OCI-LY1 (cell line): ENCODE measurements around the gene CCDC88B.

Experiments used
- H2AFZ ChIP-seq: fragments of 200-600 bp; sonication (generic), shearing (Covaris generic); 2 replicates; pipeline ENCODE4 v1.6.0; 2014; ENCODE audit warnings: antibody characterized with exemption, mild to moderate bottlenecking, low read length
- H3F3A ChIP-seq: fragments of 200-600 bp; sonication (generic), shearing (Covaris generic); 2 replicates; pipeline ENCODE4 v1.6.0; 2014; ENCODE audit warnings: mild to moderate bottlenecking, antibody characterized with exemption, low read length, moderate library complexity; ENCODE audit not compliant: insufficient read depth
- H3K27ac ChIP-seq: fragments of 200-600 bp; sonication (generic); 2 replicates; pipeline ENCODE4 v1.5.1; 2014; ENCODE audit warnings: low read length, mixed run types, mild to moderate bottlenecking, low read depth; ENCODE audit not compliant: poor library complexity, severe bottlenecking
- H3K27me3 ChIP-seq: fragments of 200-600 bp; sonication (generic); 2 replicates; pipeline ENCODE4 v1.6.0; 2014; ENCODE audit warnings: antibody characterized with exemption, mild to moderate bottlenecking, low read length, moderate library complexity; ENCODE audit not compliant: insufficient read depth
- H3K36me3 ChIP-seq: fragments of 200-600 bp; sonication (generic); 2 replicates; pipeline ENCODE4 v1.6.1; 2014; ENCODE audit warnings: mild to moderate bottlenecking, antibody characterized with exemption, low read length, moderate library complexity, mixed read lengths; ENCODE audit not compliant: insufficient read depth
- H3K4me1 ChIP-seq: fragments of 200-600 bp; sonication (generic); 2 replicates; pipeline ENCODE4 v1.5.1; 2014; ENCODE audit warnings: mild to moderate bottlenecking, low read length, moderate library complexity; ENCODE audit not compliant: insufficient read depth, severe bottlenecking
- H3K4me2 ChIP-seq: fragments of 200-600 bp; sonication (generic), shearing (Covaris generic); 2 replicates; pipeline ENCODE4 v1.6.1; 2014; ENCODE audit warnings: low read length
- H3K4me3 ChIP-seq: fragments of 200-600 bp; sonication (generic); 2 replicates; pipeline ENCODE4 v1.5.1; 2014; ENCODE audit warnings: low read length, low read depth, mild to moderate bottlenecking, mixed read lengths; ENCODE audit not compliant: poor library complexity, severe bottlenecking
- H3K79me2 ChIP-seq: fragments of 200-600 bp; shearing (Covaris generic); 2 replicates; pipeline ENCODE4 v1.6.1; 2016; ENCODE audit warnings: mixed run types, low read length, mixed read lengths; ENCODE audit not compliant: insufficient read depth
- H3K9ac ChIP-seq: fragments of 200-600 bp; sonication (generic), shearing (Covaris generic); 2 replicates; pipeline ENCODE4 v1.6.1; 2014; ENCODE audit warnings: mild to moderate bottlenecking, low read length, mixed read lengths
- H3K9me2 ChIP-seq: fragments of 200-600 bp; sonication (generic), shearing (Covaris generic); 2 replicates; pipeline ENCODE4 v1.6.1; 2014; ENCODE audit warnings: low read depth, mild to moderate bottlenecking, low read length, mixed read lengths
- H3K9me3 ChIP-seq: fragments of 200-600 bp; shearing (Covaris generic); 2 replicates; pipeline ENCODE4 v1.6.1; 2014; ENCODE audit warnings: low read length, mixed read lengths
- H4K20me1 ChIP-seq: fragments of 200-600 bp; sonication (generic), shearing (Covaris generic); 2 replicates; pipeline ENCODE4 v1.6.0; 2016; ENCODE audit warnings: mild to moderate bottlenecking, low read length; ENCODE audit not compliant: insufficient read depth
- CTCF ChIP-seq: fragments of 200-600 bp; sonication (generic), shearing (Covaris generic); IDR thresholded peaks from 2 replicates; pipeline ENCODE4 v1.5.1; 2017; ENCODE audit warnings: mild to moderate bottlenecking, antibody characterized with exemption, low read length, moderate library complexity, mixed read lengths
- EZH2 ChIP-seq: fragments of 200-600 bp; sonication (generic), shearing (Covaris generic); IDR thresholded peaks from 2 replicates; pipeline ENCODE4 v1.8.0; 2017; ENCODE audit warnings: borderline replicate concordance, mixed run types, mild to moderate bottlenecking, antibody characterized with exemption, low read length, moderate library complexity, mixed read lengths

Gene CCDC88B

GRCh38 chr11:64378335-64378880 is 38.4 kb downstream of the CCDC88B start:
- no peaks in the 10 kb centered on the region for H3K79me2 ChIP-seq
- H4K20me1 ChIP-seq: no peaks in the 10 kb centered on the region
- H3F3A ChIP-seq: no peaks in the 10 kb centered on the region
- H3K36me3 ChIP-seq: no peaks in the 10 kb centered on the region
- TF ChIP-seq CTCF: no peak
- TF ChIP-seq EZH2: no peak
- H2AFZ ChIP-seq: no peak overlapping the region
- H3K27ac ChIP-seq: no peak overlapping the region
- H3K4me3 ChIP-seq: no peak overlapping the region
- H3K27me3 ChIP-seq: peaks cover 15% of the 10 kb centered on the region; the same call in 1 of the 2 replicates
- H3K9me3 ChIP-seq: no peaks in the 10 kb centered on the region
- no peaks in the 10 kb centered on the region for H3K9me2 ChIP-seq
- H3K9ac ChIP-seq: no peak overlapping the region
- no peaks in the 10 kb centered on the region for H3K4me1 ChIP-seq
- H3K4me2 ChIP-seq: no peak overlapping the region

- no peaks in the 10 kb centered on the region for H3F3A ChIP-seq
- no peak overlapping the region for H3K4me3 ChIP-seq
- TF ChIP-seq EZH2: no peak
- no peak for TF ChIP-seq CTCF
- H3K4me2 ChIP-seq: no peak overlapping the region
- no peaks in the 10 kb centered on the region for H3K9me2 ChIP-seq
- no peaks in the 10 kb centered on the region for H3K36me3 ChIP-seq
- peaks cover 15% of the 10 kb centered on the region; the same call in 1 of the 2 replicates for H3K27me3 ChIP-seq
- H4K20me1 ChIP-seq: no peaks in the 10 kb centered on the region
- no peak overlapping the region for H3K27ac ChIP-seq
- H2AFZ ChIP-seq: no peak overlapping the region
- H3K79me2 ChIP-seq: no peaks in the 10 kb centered on the region
- H3K4me1 ChIP-seq: no peaks in the 10 kb centered on the region
- no peaks in the 10 kb centered on the region for H3K9me3 ChIP-seq
- no peak overlapping the region for H3K9ac ChIP-seq
Measured at GRCh38 chr11:64379160-64379559, 39.2 kb downstream of the CCDC88B start.

DNA sequence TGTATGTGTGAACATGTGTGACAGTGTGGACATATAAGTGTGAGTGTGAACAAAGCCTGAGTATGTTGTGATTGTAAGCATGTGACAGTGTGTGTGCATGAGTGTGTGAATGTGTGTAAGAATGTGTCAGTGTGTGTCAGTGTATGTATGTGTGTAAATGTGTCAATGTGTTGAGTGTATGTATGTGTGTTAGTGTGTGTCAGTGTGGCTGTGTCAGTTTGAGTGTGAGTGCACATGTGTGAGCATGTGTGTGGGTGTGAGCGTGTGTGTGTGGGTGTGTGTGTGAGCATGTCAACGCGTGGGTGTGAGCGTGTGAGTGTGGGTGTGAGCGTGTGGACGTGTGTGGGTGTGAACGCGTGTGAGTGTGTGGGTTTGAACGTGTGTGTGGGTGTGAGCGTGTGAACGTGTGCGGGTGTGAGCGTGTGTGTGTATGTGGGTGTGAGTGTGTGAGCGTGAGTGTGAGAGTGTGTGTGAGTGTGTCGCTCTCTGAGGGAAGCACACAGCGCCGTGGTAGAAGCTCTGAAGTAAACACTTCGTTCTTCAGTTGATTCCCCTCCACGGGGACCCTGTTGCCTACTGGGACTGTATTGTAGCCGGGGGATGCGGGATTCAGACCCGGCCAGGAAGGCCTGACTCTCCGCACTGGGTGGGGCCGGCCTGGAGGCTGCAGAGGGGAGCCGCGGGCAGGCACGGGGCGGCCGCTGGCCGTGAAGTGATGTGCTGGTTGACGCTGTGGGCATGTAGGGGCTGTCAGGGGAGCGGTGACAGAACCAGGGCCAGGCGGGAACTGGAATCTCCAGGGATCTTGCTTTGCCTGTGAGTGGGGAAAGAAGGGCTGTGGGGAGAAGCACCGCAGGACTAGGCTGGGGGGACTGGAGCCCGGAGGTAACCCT is 40.1 kb downstream of the CCDC88B start:
- no peaks in the 10 kb centered on the region for H3K36me3 ChIP-seq
- H2AFZ ChIP-seq: no peak overlapping the region
- H3K27ac ChIP-seq: no peak overlapping the region
- no peaks in the 10 kb centered on the region for H3F3A ChIP-seq
- no peak overlapping the region for H3K9ac ChIP-seq
- no peak overlapping the region for H3K4me3 ChIP-seq
- H3K4me2 ChIP-seq: no peak overlapping the region
- H3K4me1 ChIP-seq: no peaks in the 10 kb centered on the region
- no peak for TF ChIP-seq CTCF
- no peak for TF ChIP-seq EZH2
- H3K9me3 ChIP-seq: no peaks in the 10 kb centered on the region
- no peaks in the 10 kb centered on the region for H3K79me2 ChIP-seq
- no peaks in the 10 kb centered on the region for H4K20me1 ChIP-seq
- peaks cover 15% of the 10 kb centered on the region; the same call in 1 of the 2 replicates for H3K27me3 ChIP-seq
- no peaks in the 10 kb centered on the region for H3K9me2 ChIP-seq
